Body of pancreas (tissue), 4 donors: ENCODE results near the gene MPDZ. TPM values are rescaled to one million over a fixed set of nuclear protein-coding genes. Genes with fewer than 3 reads are reported as not detected.

Source experiments
- ATAC-seq: fragments of 150-250 bp; one replicate; pipeline ENCODE4 v1.9.1; 2016
- DNase-seq, 4 donors: peaks; one replicate each; pipeline ENCODE4 v3.0.0-alpha.2; 2019
- H3K27ac ChIP-seq, 4 donors: fragments of 200-600 bp; sonication (generic); 1 replicate in 3 of 4; 2 replicates in 1 of 4; pipeline versions ENCODE4 v1.5.1 to v1.6.1; 2016 to 2019; ENCODE audit warnings: mild to moderate bottlenecking in 1 of 4, mixed read lengths in 1 of 4, moderate library complexity in 1 of 4
- H3K27me3 ChIP-seq, 2 donors: fragments of 200-600 bp; sonication (generic); one replicate each; pipeline ENCODE4 v1.6.0; 2016; ENCODE audit warnings: mild to moderate bottlenecking in 1 of 2
- H3K36me3 ChIP-seq, 2 donors: fragments of 200-600 bp; sonication (generic); replicated peaks in 1 of 2; 2 replicates each; pipeline ENCODE4 v1.5.1; 2016; ENCODE audit warnings: low read depth in 2 of 2; ENCODE audit not compliant: insufficient read depth in 1 of 2
- H3K4me1 ChIP-seq: fragments of 200-600 bp; sonication (generic); one replicate; pipeline ENCODE4 v1.6.0; 2016
- H3K4me3 ChIP-seq, 2 donors: fragments of 200-600 bp; sonication (generic); 1 replicate in 1 of 2; 2 replicates in 1 of 2; pipeline ENCODE4 v1.5.1; 2016 to 2019
- H3K9me3 ChIP-seq, 3 donors: fragments of 200-600 bp; sonication (generic); 1 replicate in 2 of 3; 2 replicates in 1 of 3; pipeline ENCODE4 v1.5.1; 2016
- CTCF ChIP-seq, 7 experiments: fragments of 450-650 bp in 4 of 7; fragments of 200-600 bp in 3 of 7; sonication (generic) in 3 of 7; IDR thresholded peaks; one replicate each; pipeline ENCODE4 v1.5.1; 2016 to 2019; ENCODE audit warnings: antibody characterized with exemption in 7 of 7
- POLR2A ChIP-seq, 3 donors: fragments of 450-650 bp; IDR thresholded peaks; one replicate each; pipeline ENCODE4 v1.6.1; 2016; ENCODE audit warnings: antibody characterized with exemption in 3 of 3, mild to moderate bottlenecking in 2 of 3
- WGBS, 2 donors: methylation state at CpG; one replicate each; pipeline ENCODE4 v1.1.5; 2017; 5-methylcytosine and 5-hydroxymethylcytosine counted together
- intact Hi-C: fragments of 100-400 bp; cut with DNase I; formaldehyde crosslinking; loops from one replicate; pipeline ENCODE4 v1.15.1; 2023
- total RNA-seq, 2 donors: library from RNA; depleted of rRNA; stranded (reverse); fragments of >200 nt; gene quantifications; one replicate each; pipeline ENCODE4 v1.1.0, GENCODE V29; 2016

Gene MPDZ
- total RNA-seq, 2 donors from 2014 or later, result 12.5 to 17.1 TPM

GRCh38 chr9:13143281-13143680 lies 136.2 kb downstream of the MPDZ start:
- no peaks in the 10 kb centered on the region for H3K9me3 ChIP-seq
- TF ChIP-seq CTCF (IDR thresholded peaks at IDR 0.05), result no peak
- TF ChIP-seq POLR2A (IDR thresholded peaks at IDR 0.05), result no peak

GRCh38 chr9:13142776-13143175 lies 136.7 kb downstream of the MPDZ start:
- no peak overlapping the region for H3K27ac ChIP-seq
- no peaks in the 10 kb centered on the region for H3K9me3 ChIP-seq
- TF ChIP-seq POLR2A (IDR thresholded peaks at IDR 0.05) (no peak), CTCF (IDR thresholded peaks at IDR 0.05) (no peak)
- H3K4me1 ChIP-seq, result no peaks in the 10 kb centered on the region
- ATAC-seq (no peak), DNase-seq (no peak)
- H3K36me3 ChIP-seq, result no peaks in the 10 kb centered on the region
- H3K4me3 ChIP-seq, result no peak overlapping the region
- intact Hi-C loops, result no loop called here
- H3K27me3 ChIP-seq, result no peaks in the 10 kb centered on the region
- WGBS, 2 donors, result 86% methylated on average over 3 of the region's 3 CpGs

More at GRCh38 chr9:13143281-13143680, 136.2 kb downstream of the MPDZ start:
- ATAC-seq (no peak), DNase-seq (no peak)
- 67 to 78% methylated on average over 5 of the region's 5 CpGs for WGBS, 2 donors
- Histone ChIP-seq H3K36me3 (no peaks in the 10 kb centered on the region), H3K4me3 (no peak overlapping the region), H3K27ac (no peak overlapping the region), H3K4me1 (no peaks in the 10 kb centered on the region), H3K27me3 (no peaks in the 10 kb centered on the region)
- intact Hi-C loops, result no loop called here

GRCh38 chr9:13141629-13142028 lies 137.9 kb downstream of the MPDZ start:
- no peaks in the 10 kb centered on the region for H3K4me1 ChIP-seq
- no peaks in the 10 kb centered on the region for H3K27me3 ChIP-seq
- no peak overlapping the region for H3K4me3 ChIP-seq
- no peak overlapping the region for H3K27ac ChIP-seq
- ATAC-seq (no peak), DNase-seq (no peak)
- no peaks in the 10 kb centered on the region for H3K36me3 ChIP-seq
- TF ChIP-seq POLR2A (IDR thresholded peaks at IDR 0.05) (no peak), CTCF (IDR thresholded peaks at IDR 0.05) (no peak)
- 59 to 68% methylated on average over 5 of the region's 5 CpGs for WGBS, 2 donors
- H3K9me3 ChIP-seq, result no peaks in the 10 kb centered on the region
- intact Hi-C loops, result no loop called here

- no peak for ATAC-seq
These were observed 138.5 kb downstream of the MPDZ start for GRCh38 chr9:13140843-13141592.

More at GRCh38 chr9:13140843-13141592, 138.5 kb downstream of the MPDZ start:
- WGBS, 2 donors, result 79 to 92% methylated on average over 5 of the region's 5 CpGs
- H3K4me3 ChIP-seq, result no peak overlapping the region
- no peaks in the 10 kb centered on the region for H3K4me1 ChIP-seq
- no peaks in the 10 kb centered on the region for H3K9me3 ChIP-seq
- H3K36me3 ChIP-seq, result no peaks in the 10 kb centered on the region
- no peaks in the 10 kb centered on the region for H3K27me3 ChIP-seq
- intact Hi-C loops, result no loop called here
- no peak overlapping the region for H3K27ac ChIP-seq
- TF ChIP-seq CTCF (IDR thresholded peaks at IDR 0.05) (no peak), POLR2A (IDR thresholded peaks at IDR 0.05) (no peak)
- DNase-seq, result no peak
